Hematopoietic multipotent progenitor cell treated with erythropoietin and hydrocortisone succinate and interleukin-3 and kit ligand, for 6 days (in vitro differentiated cells): ENCODE measurements around the gene TRAPPC11.

ENCODE experiments used
- DNase-seq: peaks from one replicate; pipeline ENCODE4 v3.0.0-alpha.2; 2015

Gene TRAPPC11

GRCh38 chr4:183638436-183638835 is 20.7 kb upstream of the TRAPPC11 start:
- DNase-seq: no peak

- no peak for DNase-seq
These were observed 19.8 kb upstream of the TRAPPC11 start for GRCh38 chr4:183639291-183639690.

- no peak for DNase-seq
These were observed 13.8 kb upstream of the TRAPPC11 start for GRCh38 chr4:183645326-183645725.

GRCh38 chr4:183657564-183657963 is 1.5 kb upstream of the TRAPPC11 start:
- peak; percentile 24 for DNase-seq

GRCh38 chr4:183658362-183659028 is 598 bp upstream of the TRAPPC11 start:
- DNase-seq: peak; percentile 39

GRCh38 chr4:183659872-183660242 is 764 bp downstream of the TRAPPC11 start:
- peak; percentile 54 for DNase-seq

GRCh38 chr4:183666088-183666487 is 7.0 kb downstream of the TRAPPC11 start:
- DNase-seq: no peak

GRCh38 chr4:183670251-183670650 is 11.2 kb downstream of the TRAPPC11 start:
- no peak for DNase-seq

GRCh38 chr4:183670960-183671555 is 12.0 kb downstream of the TRAPPC11 start:
- DNase-seq: no peak

- peak; percentile 16 for DNase-seq
These were observed 15.1 kb downstream of the TRAPPC11 start for GRCh38 chr4:183674153-183674552.

GRCh38 chr4:183675625-183676024 is 16.5 kb downstream of the TRAPPC11 start:
- no peak for DNase-seq

- DNase-seq: no peak
These were observed 22.0 kb downstream of the TRAPPC11 start for GRCh38 chr4:183681119-183681518.

GRCh38 chr4:183686461-183686860 is 27.4 kb downstream of the TRAPPC11 start:
- DNase-seq: no peak

GRCh38 chr4:183688216-183688615 is 29.1 kb downstream of the TRAPPC11 start:
- no peak for DNase-seq

GRCh38 chr4:183691006-183691405 is 31.9 kb downstream of the TRAPPC11 start:
- DNase-seq: no peak

- no peak for DNase-seq
These were observed 32.8 kb downstream of the TRAPPC11 start for GRCh38 chr4:183691897-183692296.

- no peak for DNase-seq
These were observed 39.8 kb downstream of the TRAPPC11 start for GRCh38 chr4:183698909-183699308.

GRCh38 chr4:183700407-183700806 is 41.3 kb downstream of the TRAPPC11 start:
- no peak for DNase-seq

- DNase-seq: no peak
These were observed 43.4 kb downstream of the TRAPPC11 start for GRCh38 chr4:183702492-183702891.

GRCh38 chr4:183714626-183715025 is 55.5 kb downstream of the TRAPPC11 start:
- DNase-seq: no peak

GRCh38 chr4:183716302-183716701 is 57.2 kb downstream of the TRAPPC11 start:
- DNase-seq: no peak

GRCh38 chr4:183718876-183719275 is 59.8 kb downstream of the TRAPPC11 start:
- DNase-seq: no peak

GRCh38 chr4:183721207-183722081 is 62.4 kb downstream of the TRAPPC11 start:
- peak; percentile 85 for DNase-seq
